OCI-LY7 (cell line): ENCODE measurements around the gene AJUBA. TPM values are rescaled to one million over a fixed set of nuclear protein-coding genes. Genes with fewer than 3 reads are reported as not detected.
"Not testable (repeated sequence)": the region's sequence is repeated elsewhere in the genome, so short reads cannot be mapped to it uniquely, and the experiment has no call there.

Experiments used
- BruUV-seq: library from RNA; stranded (reverse); fragments of 400-500 nt; replicated peaks from 2 replicates; lab custom pipeline; 2021; lab: Mats Ljungman, UMichigan
- CTCF ChIA-PET: fragments of 300-600 bp; sonication (Branson Sonifier 250); formaldehyde crosslinking; loops from one replicate; lab custom pipeline; 2022; ENCODE audit warnings: antibody characterized with exemption; ENCODE audit not compliant: unreplicated experiment; lab: Charles Lee
- POLR2A ChIA-PET: fragments of 300-600 bp; sonication (Branson Sonifier 250); formaldehyde crosslinking; loops from one replicate; lab custom pipeline; 2022; ENCODE audit warnings: antibody characterized with exemption; lab: Charles Lee
- DNase-seq: peaks from one replicate; pipeline ENCODE4 v3.0.0-alpha.2; 2015; ENCODE audit warnings: low spot score
- H2AFZ ChIP-seq: fragments of 200-600 bp; sonication (generic), shearing (Covaris generic); 2 replicates; pipeline ENCODE4 v1.6.1; 2014; ENCODE audit warnings: mild to moderate bottlenecking, antibody characterized with exemption, low read length, moderate library complexity
- H3K27ac ChIP-seq: fragments of 200-600 bp; sonication (generic); 2 replicates; pipeline ENCODE4 v1.5.1; 2014; ENCODE audit warnings: mixed run types, low read depth, mild to moderate bottlenecking, moderate library complexity, low read length, inconsistent platforms; ENCODE audit not compliant: poor library complexity, severe bottlenecking
- H3K36me3 ChIP-seq: fragments of 200-600 bp; sonication (generic); 2 replicates; pipeline ENCODE4 v1.6.1; 2014; ENCODE audit warnings: mild to moderate bottlenecking, antibody characterized with exemption, low read length, moderate library complexity, mixed read lengths; ENCODE audit not compliant: insufficient read depth
- H3K4me1 ChIP-seq: fragments of 200-600 bp; sonication (generic); 2 replicates; pipeline ENCODE4 v1.5.1; 2014; ENCODE audit warnings: mild to moderate bottlenecking, low read length; ENCODE audit not compliant: insufficient read depth, poor library complexity, severe bottlenecking
- H3K4me2 ChIP-seq: fragments of 200-600 bp; sonication (generic); 2 replicates; pipeline ENCODE4 v1.6.1; 2014; ENCODE audit warnings: mild to moderate bottlenecking, low read length
- H3K4me3 ChIP-seq: fragments of 200-600 bp; sonication (generic); 2 replicates; pipeline ENCODE4 v1.5.1; 2014; ENCODE audit warnings: mild to moderate bottlenecking, low read depth, low read length; ENCODE audit not compliant: poor library complexity, severe bottlenecking
- H3K79me2 ChIP-seq: fragments of 200-600 bp; sonication (generic); 2 replicates; pipeline ENCODE4 v1.6.1; 2016; ENCODE audit warnings: low read depth, mild to moderate bottlenecking, low read length, moderate library complexity, mixed read lengths; ENCODE audit not compliant: insufficient read depth
- H3K9me2 ChIP-seq: fragments of 200-600 bp; sonication (generic); 2 replicates; pipeline ENCODE4 v1.6.1; 2016; ENCODE audit warnings: mild to moderate bottlenecking, low read length, mixed read lengths; ENCODE audit not compliant: insufficient read depth
- H3K9me3 ChIP-seq: fragments of 200-600 bp; sonication (generic); 2 replicates; pipeline ENCODE4 v1.6.1; 2014; ENCODE audit warnings: mild to moderate bottlenecking, mixed run types, low read length, mixed read lengths
- H4K20me1 ChIP-seq: fragments of 200-600 bp; sonication (generic); 2 replicates; pipeline ENCODE4 v1.6.1; 2014; ENCODE audit warnings: mild to moderate bottlenecking, antibody characterized with exemption, low read length, moderate library complexity, mixed read lengths; ENCODE audit not compliant: insufficient read depth
- CTCF ChIP-seq: fragments of 200-600 bp; sonication (generic); conservative IDR thresholded peaks from 2 replicates; pipeline ENCODE4 v1.5.1; 2014; ENCODE audit warnings: mild to moderate bottlenecking, antibody characterized with exemption, low read length, moderate library complexity, mixed read lengths
- EZH2phosphoT487 ChIP-seq: fragments of 200-600 bp; sonication (generic); IDR thresholded peaks from 2 replicates; pipeline ENCODE4 v1.6.1; 2018; ENCODE audit warnings: low read depth, borderline replicate concordance, mild to moderate bottlenecking, mixed run types, antibody characterized with exemption, low read length, moderate library complexity, mixed read lengths
- intact Hi-C: fragments of 100-400 bp; cut with micrococcal nuclease; formaldehyde crosslinking; loops from one replicate; pipeline ENCODE4 v1.10.0; 2022; ENCODE audit not compliant: unreplicated experiment
- total RNA-seq, 2 experiments: library from RNA; depleted of rRNA in 1 of 2; stranded (reverse); fragments of >200 nt in 1 of 2; shearing (Covaris generic) in 1 of 2; gene quantifications; 2 replicates each; pipeline ENCODE4 v1.2.3, GENCODE V29; 2014 to 2022

AJUBA gene
- total RNA-seq, 2 experiments from 2014 or later = 0.22 to 0.88 TPM

DNA sequence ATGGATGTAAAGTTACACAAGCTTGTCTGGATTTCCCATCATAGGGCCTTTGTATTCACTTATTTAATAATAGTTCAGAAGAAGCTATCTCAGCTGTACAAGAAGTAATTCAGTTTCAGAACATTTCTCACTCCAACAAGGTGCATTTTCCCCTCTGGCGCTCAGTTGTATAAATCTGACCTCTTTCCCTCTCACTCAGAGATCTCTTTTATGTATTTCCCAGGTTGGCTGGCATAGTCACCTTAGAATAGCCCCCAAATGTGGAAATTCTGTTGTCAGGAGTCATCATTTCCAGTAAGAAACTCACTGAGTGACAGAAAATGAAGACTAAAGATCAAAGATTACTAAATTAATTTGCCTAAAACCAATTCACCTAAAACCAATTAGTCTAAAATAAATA lies 11.2 kb downstream of the AJUBA start:
- POLR2A ChIA-PET = interaction anchor here (0.6 to 0.7 kb wide), 2 partner anchors 14 to 24 kb away, joined by 3 to 7 read pairs; no protein-coding TSS in a partner anchor
- no TSS peak for BruUV-seq

DNA sequence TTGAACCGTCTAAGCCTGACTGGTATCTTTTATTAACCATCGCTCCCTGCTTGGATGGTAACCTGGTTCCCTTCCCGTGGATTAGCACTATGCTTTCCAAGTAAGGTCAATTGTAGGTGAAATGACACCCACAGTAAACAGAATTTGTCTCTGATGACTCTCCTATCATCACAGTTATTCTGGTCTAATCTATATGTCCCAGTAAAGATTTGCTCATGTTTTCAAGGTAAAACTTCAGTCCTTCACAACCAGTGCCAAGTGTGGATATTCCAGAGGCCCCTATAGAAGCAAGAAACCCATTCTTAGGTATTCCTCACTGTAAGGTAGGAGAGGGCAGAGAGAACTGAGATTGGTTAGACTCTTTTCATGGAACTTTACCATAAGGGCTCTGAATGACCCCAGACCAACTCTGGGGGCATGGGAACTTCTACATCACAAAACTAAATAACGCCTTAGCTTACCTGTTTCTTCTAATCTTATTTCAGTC lies 15.5 kb downstream of the AJUBA start:
- Histone ChIP-seq H3K4me3 (no peak overlapping the region), H3K4me1 (no peaks in the 10 kb centered on the region), H3K9me2 (no peaks in the 10 kb centered on the region), H3K9me3 (no peaks in the 10 kb centered on the region), H2AFZ (no peak overlapping the region), H4K20me1 (no peaks in the 10 kb centered on the region), H3K4me2 (no peak overlapping the region), H3K27ac (no peak overlapping the region), H3K36me3 (no peaks in the 10 kb centered on the region), H3K79me2 (no peaks in the 10 kb centered on the region)
- intact Hi-C loops = no loop called here
- BruUV-seq = no TSS peak
- TF ChIP-seq EZH2phosphoT487 (no peak), CTCF (no peak)
- ChIA-PET POLR2A (no interaction called here), CTCF (no interaction called here)
- no peak for DNase-seq

More for the DNA sequence above, 11.2 kb downstream of the AJUBA start:
- H3K4me3 ChIP-seq = no peak overlapping the region
- TF ChIP-seq EZH2phosphoT487 (no peak), CTCF (no peak)
- no peak overlapping the region for H3K4me2 ChIP-seq
- DNase-seq = no peak
- CTCF ChIA-PET = interaction anchor here (2.8 kb wide), 1 partner anchor 15 kb away, joined by 12 read pairs; no protein-coding TSS in a partner anchor
- H3K4me1 ChIP-seq = peaks cover 2% of the 10 kb centered on the region
- H3K9me2 ChIP-seq = no peaks in the 10 kb centered on the region
- H3K36me3 ChIP-seq = no peaks in the 10 kb centered on the region
- no peak overlapping the region for H2AFZ ChIP-seq
- intact Hi-C loops = loop anchor here (5.0 kb wide), 1 partner anchor 399 kb away; no protein-coding TSS in a partner anchor
- H3K9me3 ChIP-seq = no peaks in the 10 kb centered on the region
- H3K79me2 ChIP-seq = no peaks in the 10 kb centered on the region
- no peaks in the 10 kb centered on the region for H4K20me1 ChIP-seq
- no peak overlapping the region for H3K27ac ChIP-seq

GRCh38 chr14:22965916-22966782 lies 16.2 kb downstream of the AJUBA start:
- H3K36me3 ChIP-seq, CTCF ChIA-PET, H2AFZ ChIP-seq, H3K4me2 ChIP-seq, H3K27ac ChIP-seq, H3K4me1 ChIP-seq, H3K4me3 ChIP-seq, H3K9me3 ChIP-seq, H3K9me2 ChIP-seq, H3K79me2 ChIP-seq, intact Hi-C loops, BruUV-seq, H4K20me1 ChIP-seq, DNase-seq: not testable (repeated sequence)
- POLR2A ChIA-PET = interaction anchor here (0.6 kb wide), 2 partner anchors 1096 to 1174 kb away, joined by 5 to 7 read pairs; no protein-coding TSS in a partner anchor
